ENCODE measurements around the gene KRT6A.

DNA sequence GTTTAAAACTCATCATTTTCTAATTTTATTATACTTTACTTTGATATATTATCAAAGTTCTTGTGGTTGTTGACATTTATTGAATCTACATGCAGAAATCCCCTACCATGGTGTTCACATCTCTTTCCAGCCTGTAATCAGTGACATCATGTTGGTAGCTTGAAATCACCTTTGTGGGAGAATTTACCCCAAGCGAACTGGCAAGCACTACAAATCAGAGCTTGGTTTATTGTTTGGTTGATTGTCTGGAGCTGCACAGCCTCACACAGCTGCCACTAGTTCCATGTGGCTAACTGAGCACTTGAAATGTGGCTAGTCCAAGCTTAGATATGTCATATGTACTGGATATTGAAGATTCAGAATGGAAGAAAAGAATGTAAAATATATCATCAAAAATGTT, 42.5 kb upstream of the KRT6A start:
- no peak for TF ChIP-seq EZH2 (IDR thresholded peaks at IDR 0.05; ENCODE audit: insufficient read depth, poor library complexity, severe bottlenecking)
- no peak for TF ChIP-seq EZH2phosphoT487 (IDR thresholded peaks at IDR 0.05; ENCODE audit: insufficient read depth, low read depth)

All from GM23248 (cell line).